GM06990 (cell line): Measurements from ENCODE around the gene BACH2.

Experiments
- DNase-seq: peaks from one replicate; pipeline ENCODE4 v3.0.0-alpha.2; 2011; ENCODE audit not compliant: insufficient read length; ENCODE audit errors: extremely low read depth
- H3K27me3 ChIP-seq: replicated peaks from 2 replicates; pipeline ENCODE4 v1.6.0; 2011; ENCODE audit warnings: low read length; ENCODE audit not compliant: control insufficient read depth, insufficient read depth
- H3K36me3 ChIP-seq: 2 replicates; pipeline ENCODE4 v1.5.1; 2011; ENCODE audit warnings: low read length; ENCODE audit not compliant: control insufficient read depth, insufficient read depth
- H3K4me3 ChIP-seq: replicated peaks from 2 replicates; pipeline ENCODE4 v1.5.1; 2011; ENCODE audit warnings: low read depth, mild to moderate bottlenecking, control low read depth, low read length
- CTCF ChIP-seq: IDR thresholded peaks from 2 replicates; pipeline ENCODE4 v1.5.1; 2011; ENCODE audit warnings: low read length, control low read depth, mild to moderate bottlenecking, inconsistent platforms; ENCODE audit not compliant: insufficient read depth, poor library complexity, severe bottlenecking

The BACH2 gene

DNA sequence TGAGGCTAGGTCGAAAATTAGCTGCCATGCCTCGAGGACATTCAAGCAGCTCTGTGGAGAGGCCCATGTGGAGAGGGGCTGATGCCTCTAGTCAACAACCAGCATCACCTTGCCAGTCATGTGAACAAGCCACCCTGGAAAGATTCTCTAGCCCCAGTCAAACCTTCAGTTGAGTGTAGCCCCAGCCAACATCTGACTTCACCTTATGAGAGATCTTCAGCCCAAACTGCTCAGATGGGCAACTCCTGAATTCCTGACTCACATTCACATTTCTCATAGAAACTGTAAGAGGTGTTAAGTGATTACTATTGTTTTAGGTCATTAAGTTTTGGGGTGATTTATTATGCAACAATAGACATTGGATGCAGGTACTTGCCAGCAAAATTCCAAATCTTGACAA, 357.5 kb downstream of the BACH2 start:
- Histone ChIP-seq H3K27me3 (peaks cover 3% of the 10 kb centered on the region), H3K36me3 (no peaks in the 10 kb centered on the region), H3K4me3 (no peak overlapping the region)
- TF ChIP-seq CTCF, result no peak
- DNase-seq, result no peak

DNA sequence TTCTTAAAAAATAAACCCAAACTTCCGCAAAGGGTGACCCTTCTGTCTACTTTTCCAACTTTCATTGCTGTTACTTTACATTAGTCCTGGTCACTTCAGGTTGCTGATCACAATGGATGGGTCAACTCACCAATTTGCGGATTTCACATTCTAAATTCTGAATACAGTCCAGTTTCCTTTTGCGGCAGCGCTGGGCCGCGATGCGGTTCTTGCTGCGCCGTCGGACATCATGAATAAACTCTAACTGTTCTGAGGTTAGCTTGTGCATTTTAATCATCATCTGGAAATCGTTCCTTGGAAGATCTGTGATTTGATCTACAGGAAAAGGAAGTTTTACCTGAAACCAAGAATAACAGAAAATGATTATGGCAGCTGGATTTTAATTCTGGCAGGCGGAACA, 358.6 kb downstream of the BACH2 start:
- Histone ChIP-seq H3K4me3 (no peak overlapping the region), H3K36me3 (no peaks in the 10 kb centered on the region), H3K27me3 (peaks cover 3% of the 10 kb centered on the region)
- no peak for DNase-seq
- TF ChIP-seq CTCF, result no peak

DNA sequence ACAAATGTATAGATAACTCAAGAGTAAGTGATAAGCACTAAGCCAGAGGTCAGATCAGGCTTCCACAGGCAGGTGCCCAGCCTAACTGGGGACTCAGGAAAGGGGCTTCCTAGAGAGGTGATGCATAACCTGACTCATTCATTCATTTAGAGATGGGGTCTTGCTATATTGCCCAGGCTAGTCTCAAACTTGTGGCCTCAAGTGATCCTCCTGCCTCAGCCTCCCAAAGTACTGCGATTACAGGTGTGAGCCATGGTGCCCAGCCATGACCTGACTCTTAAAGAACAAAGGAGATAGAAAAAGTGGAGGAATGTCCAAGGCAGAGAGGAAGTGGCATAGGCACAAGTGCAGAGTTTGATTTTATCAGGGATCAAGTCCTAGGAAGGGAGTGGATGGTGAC, 360.5 kb downstream of the BACH2 start:
- no peak for TF ChIP-seq CTCF
- peaks cover under 1% of the 10 kb centered on the region for H3K27me3 ChIP-seq
- no peak for DNase-seq
- H3K4me3 ChIP-seq, result no peak overlapping the region
- H3K36me3 ChIP-seq, result no peaks in the 10 kb centered on the region

DNA sequence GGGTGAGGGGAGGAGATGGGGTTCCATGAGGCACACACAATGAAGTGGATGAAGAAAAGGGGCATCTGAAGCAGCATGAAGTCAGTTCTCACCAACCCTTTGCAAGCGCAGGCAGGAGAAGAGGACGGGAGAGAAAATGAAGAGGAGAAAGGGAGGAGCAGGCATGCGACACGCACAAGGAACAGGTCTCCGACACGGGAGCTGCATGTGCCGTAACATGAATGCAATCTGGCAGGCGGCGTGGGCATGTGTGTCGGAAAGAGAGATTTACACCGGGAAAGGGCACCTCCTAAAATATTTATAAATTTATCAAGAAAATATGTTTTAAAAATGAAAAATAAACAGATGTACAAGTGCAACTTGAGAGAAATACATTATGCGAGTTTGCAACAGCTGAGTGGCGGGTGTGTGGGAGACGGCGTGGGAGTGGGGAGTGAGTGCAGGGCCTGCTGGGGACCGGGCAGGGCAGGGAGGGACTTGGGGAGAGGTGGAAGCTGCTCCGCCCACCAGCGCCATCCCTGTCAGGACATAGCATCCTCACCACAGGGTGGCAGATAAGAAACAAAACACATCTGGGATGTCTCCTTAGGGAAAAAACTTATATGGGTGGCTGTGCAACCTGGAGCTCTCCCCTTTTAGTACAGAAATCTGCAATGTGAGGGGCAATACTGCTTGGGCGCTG, 361.8 kb downstream of the BACH2 start:
- Histone ChIP-seq H3K36me3 (no peaks in the 10 kb centered on the region), H3K4me3 (no peak overlapping the region), H3K27me3 (no peaks in the 10 kb centered on the region; the same call in 1 of the 2 replicates)
- no peak for DNase-seq
- TF ChIP-seq CTCF, result no peak

GRCh38 chr6:89932245-89932802, 364.3 kb downstream of the BACH2 start:
- H3K4me3 ChIP-seq, result no peak overlapping the region
- no peaks in the 10 kb centered on the region; the same call in 1 of the 2 replicates for H3K27me3 ChIP-seq
- H3K36me3 ChIP-seq, result no peaks in the 10 kb centered on the region
- no peak for TF ChIP-seq CTCF
- no peak for DNase-seq
